ENCODE data around the gene CCDC159. TPM values are rescaled to one million over a fixed set of nuclear protein-coding genes. Genes with fewer than 3 reads are reported as not detected.

Gene CCDC159
- total and polyA plus RNA-seq, 2 of the 13 experiments (the other 11 are each of a cell fraction or from before 2014, with no cell fraction given), result 1.7 to 6.3 TPM

DNA sequence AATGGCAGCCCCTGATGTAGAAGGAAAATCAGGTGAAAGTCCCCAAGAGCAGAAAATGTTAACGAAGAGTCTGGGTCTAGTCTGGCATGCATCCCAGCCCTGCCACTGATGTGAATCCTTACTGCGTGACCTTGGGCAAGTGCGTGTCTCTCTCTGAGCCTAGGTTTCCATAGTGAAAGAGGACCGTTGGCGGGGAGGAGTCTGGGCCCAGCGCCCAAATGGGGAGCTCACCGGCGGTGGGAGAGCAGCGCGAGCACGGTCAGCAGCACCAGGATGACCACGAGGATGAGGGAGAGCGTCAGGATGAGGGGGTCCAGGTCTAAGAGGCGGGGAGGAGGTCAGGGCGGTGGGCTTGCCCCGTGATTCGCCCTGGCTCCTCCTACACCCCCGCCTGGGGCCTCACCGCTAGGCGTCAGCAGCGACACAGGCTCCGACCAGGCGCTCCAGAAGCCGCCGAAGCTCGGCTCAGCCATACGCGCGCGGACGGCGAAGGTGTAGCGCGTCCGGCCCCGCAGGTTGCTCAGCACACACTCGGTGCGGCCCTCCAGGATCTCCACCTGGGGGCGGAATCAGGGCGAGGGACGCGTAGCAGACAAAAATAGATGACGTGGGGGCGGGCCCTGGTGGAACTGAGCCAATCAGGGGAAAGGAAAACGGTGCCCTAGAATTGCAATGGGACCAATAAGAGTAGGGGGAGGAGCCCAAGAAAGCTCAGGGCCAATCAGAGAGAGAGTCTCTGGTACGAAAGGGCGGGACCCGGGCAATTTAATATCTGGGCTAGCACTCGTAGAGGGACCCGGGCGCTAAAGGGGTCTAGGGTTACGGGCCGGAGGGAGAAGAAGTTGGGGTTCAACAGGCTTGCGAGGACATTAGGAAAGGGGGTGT lies 34.6 kb downstream of the CCDC159 start (continued):
- TF ChIP-seq, protein P1, sequence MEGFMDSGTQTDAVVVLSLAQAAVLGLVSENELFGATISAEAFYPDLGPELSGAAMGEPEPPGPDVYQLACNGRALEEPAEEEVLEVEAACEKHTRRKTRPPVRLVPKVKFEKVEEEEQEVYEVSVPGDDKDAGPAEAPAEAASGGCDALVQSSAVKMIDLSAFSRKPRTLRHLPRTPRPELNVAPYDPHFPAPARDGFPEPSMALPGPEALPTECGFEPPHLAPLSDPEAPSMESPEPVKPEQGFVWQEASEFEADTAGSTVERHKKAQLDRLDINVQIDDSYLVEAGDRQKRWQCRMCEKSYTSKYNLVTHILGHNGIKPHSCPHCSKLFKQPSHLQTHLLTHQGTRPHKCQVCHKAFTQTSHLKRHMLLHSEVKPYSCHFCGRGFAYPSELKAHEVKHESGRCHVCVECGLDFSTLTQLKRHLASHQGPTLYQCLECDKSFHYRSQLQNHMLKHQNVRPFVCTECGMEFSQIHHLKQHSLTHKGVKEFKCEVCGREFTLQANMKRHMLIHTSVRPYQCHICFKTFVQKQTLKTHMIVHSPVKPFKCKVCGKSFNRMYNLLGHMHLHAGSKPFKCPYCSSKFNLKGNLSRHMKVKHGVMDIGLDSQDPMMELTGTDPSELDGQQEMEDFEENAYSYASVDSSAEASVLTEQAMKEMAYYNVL (CRISPR knock-in tag; IDR thresholded peaks at IDR 0.05; ENCODE audit: borderline replicate concordance), result peak; percentile 31; the same call in 1 of the 2 replicates
- TF ChIP-seq GTF3A (CRISPR knock-in tag; conservative IDR thresholded peaks at IDR 0.05) (no peak), TAF1 (CRISPR knock-in tag; IDR thresholded peaks at IDR 0.05) (peak; percentile 71; the same call in 1 of the 2 replicates), ZNF557 (CRISPR knock-in tag; IDR thresholded peaks at IDR 0.05) (no peak), ZNF749 (CRISPR knock-in tag; IDR thresholded peaks at IDR 0.05; ENCODE audit: borderline replicate concordance) (no peak), ZFP41 (CRISPR knock-in tag; IDR thresholded peaks at IDR 0.05; ENCODE audit: borderline replicate concordance) (peak; percentile 73; the same call in 1 of the 2 replicates), ZNF782 (CRISPR knock-in tag; IDR thresholded peaks at IDR 0.05; ENCODE audit: borderline replicate concordance) (peak; percentile 79; the same call in 1 of the 2 replicates), ZNF547 (CRISPR knock-in tag; IDR thresholded peaks at IDR 0.05) (peak; percentile 63; the same call in 1 of the 2 replicates), ZNF484 (CRISPR knock-in tag; IDR thresholded peaks at IDR 0.05; ENCODE audit: borderline replicate concordance, low read depth) (no peak), SMAD3 (CRISPR knock-in tag; IDR thresholded peaks at IDR 0.05) (0 out of 2 replicates have a peak, but pooled peaks have one; percentile 21)
- TF ChIP-seq, protein P2, sequence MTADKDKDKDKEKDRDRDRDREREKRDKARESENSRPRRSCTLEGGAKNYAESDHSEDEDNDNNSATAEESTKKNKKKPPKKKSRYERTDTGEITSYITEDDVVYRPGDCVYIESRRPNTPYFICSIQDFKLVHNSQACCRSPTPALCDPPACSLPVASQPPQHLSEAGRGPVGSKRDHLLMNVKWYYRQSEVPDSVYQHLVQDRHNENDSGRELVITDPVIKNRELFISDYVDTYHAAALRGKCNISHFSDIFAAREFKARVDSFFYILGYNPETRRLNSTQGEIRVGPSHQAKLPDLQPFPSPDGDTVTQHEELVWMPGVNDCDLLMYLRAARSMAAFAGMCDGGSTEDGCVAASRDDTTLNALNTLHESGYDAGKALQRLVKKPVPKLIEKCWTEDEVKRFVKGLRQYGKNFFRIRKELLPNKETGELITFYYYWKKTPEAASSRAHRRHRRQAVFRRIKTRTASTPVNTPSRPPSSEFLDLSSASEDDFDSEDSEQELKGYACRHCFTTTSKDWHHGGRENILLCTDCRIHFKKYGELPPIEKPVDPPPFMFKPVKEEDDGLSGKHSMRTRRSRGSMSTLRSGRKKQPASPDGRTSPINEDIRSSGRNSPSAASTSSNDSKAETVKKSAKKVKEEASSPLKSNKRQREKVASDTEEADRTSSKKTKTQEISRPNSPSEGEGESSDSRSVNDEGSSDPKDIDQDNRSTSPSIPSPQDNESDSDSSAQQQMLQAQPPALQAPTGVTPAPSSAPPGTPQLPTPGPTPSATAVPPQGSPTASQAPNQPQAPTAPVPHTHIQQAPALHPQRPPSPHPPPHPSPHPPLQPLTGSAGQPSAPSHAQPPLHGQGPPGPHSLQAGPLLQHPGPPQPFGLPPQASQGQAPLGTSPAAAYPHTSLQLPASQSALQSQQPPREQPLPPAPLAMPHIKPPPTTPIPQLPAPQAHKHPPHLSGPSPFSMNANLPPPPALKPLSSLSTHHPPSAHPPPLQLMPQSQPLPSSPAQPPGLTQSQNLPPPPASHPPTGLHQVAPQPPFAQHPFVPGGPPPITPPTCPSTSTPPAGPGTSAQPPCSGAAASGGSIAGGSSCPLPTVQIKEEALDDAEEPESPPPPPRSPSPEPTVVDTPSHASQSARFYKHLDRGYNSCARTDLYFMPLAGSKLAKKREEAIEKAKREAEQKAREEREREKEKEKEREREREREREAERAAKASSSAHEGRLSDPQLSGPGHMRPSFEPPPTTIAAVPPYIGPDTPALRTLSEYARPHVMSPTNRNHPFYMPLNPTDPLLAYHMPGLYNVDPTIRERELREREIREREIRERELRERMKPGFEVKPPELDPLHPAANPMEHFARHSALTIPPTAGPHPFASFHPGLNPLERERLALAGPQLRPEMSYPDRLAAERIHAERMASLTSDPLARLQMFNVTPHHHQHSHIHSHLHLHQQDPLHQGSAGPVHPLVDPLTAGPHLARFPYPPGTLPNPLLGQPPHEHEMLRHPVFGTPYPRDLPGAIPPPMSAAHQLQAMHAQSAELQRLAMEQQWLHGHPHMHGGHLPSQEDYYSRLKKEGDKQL (CRISPR knock-in tag; IDR thresholded peaks at IDR 0.05; ENCODE audit: low read depth), result no peak
- TF ChIP-seq, protein P3, sequence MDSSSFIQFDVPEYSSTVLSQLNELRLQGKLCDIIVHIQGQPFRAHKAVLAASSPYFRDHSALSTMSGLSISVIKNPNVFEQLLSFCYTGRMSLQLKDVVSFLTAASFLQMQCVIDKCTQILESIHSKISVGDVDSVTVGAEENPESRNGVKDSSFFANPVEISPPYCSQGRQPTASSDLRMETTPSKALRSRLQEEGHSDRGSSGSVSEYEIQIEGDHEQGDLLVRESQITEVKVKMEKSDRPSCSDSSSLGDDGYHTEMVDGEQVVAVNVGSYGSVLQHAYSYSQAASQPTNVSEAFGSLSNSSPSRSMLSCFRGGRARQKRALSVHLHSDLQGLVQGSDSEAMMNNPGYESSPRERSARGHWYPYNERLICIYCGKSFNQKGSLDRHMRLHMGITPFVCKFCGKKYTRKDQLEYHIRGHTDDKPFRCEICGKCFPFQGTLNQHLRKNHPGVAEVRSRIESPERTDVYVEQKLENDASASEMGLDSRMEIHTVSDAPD (CRISPR knock-in tag; IDR thresholded peaks at IDR 0.05), result peak; percentile 52
- TF ChIP-seq, protein P4, sequence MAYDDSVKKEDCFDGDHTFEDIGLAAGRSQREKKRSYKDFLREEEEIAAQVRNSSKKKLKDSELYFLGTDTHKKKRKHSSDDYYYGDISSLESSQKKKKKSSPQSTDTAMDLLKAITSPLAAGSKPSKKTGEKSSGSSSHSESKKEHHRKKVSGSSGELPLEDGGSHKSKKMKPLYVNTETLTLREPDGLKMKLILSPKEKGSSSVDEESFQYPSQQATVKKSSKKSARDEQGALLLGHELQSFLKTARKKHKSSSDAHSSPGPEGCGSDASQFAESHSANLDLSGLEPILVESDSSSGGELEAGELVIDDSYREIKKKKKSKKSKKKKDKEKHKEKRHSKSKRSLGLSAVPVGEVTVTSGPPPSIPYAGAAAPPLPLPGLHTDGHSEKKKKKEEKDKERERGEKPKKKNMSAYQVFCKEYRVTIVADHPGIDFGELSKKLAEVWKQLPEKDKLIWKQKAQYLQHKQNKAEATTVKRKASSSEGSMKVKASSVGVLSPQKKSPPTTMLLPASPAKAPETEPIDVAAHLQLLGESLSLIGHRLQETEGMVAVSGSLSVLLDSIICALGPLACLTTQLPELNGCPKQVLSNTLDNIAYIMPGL (CRISPR knock-in tag; IDR thresholded peaks at IDR 0.05; ENCODE audit: borderline replicate concordance in 1 of 2, low read depth in 1 of 2), result peak; percentile 91 to 96; a peak in 3 of 4 replicates
